Measurements from ENCODE around the gene EFR3B.

The EFR3B gene

DNA sequence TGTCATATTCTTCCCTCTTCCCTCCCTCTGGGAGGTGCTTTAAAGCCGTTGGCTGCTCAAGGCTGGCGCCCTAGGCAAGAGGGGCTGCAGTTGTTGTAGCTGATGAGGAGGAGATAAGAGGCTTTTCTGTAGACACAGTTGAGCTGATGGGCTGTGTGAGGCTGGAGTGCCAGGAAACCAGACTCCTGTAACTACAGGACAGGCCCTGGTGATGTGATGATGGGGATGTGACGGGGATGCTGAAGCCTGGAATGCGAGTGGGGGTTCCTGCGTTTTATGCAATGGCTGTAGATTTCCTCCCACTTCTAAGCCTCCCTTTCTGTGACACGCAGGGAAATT is 5.7 kb upstream of the EFR3B start:
- DNase-seq: no peak

DNA sequence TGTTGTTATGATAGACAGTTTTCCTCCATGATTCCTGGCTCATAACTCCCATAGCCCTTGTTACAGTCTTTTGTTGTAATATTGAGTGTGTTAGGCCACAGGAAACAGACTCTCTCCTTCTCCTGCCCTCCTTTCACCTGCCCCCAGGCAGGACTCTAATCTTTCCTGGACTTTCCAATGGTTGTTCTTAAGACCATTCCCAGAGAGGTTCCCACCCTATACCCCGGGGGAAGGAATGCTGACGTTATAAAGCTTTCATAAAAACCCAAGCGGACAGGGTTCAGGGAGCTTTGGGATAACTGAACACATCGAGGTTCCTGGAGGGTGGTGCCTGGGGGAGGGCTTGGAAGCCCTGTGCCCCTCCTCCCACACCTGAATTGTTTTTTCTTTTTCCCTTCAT is 2.8 kb upstream of the EFR3B start:
- DNase-seq: no peak

DNA sequence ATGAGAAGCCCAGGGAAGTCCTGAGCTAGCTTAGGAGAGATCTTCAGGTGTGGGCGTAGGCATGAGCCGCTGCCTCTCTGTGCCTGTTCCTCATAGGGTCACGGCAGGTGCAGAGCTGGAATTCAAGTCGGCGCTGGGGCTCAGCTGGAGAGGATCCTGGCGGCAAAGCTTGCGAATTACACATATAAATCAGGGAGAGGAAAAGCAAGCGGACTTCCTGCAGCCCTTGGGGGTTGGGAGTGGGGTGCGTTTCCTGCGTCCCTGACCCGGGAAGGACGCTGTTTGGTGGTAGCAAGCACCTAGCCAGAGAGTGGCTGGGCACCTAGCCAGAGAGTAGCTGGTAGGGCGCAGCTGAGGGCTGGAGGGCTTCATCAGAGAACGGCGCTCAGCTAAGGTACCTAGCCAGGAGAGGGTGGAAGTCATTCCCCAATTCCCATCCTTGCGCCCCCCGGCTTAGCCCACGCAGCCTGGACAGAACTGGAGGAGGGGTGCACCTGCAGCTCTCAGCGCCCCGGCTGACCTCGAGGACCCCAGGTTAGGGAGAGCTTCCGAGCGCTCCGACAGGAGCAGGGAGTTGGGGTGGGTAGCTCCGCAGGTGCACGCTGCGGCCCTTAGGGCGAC is 459 bp upstream of the EFR3B start:
- DNase-seq: no peak

DNA sequence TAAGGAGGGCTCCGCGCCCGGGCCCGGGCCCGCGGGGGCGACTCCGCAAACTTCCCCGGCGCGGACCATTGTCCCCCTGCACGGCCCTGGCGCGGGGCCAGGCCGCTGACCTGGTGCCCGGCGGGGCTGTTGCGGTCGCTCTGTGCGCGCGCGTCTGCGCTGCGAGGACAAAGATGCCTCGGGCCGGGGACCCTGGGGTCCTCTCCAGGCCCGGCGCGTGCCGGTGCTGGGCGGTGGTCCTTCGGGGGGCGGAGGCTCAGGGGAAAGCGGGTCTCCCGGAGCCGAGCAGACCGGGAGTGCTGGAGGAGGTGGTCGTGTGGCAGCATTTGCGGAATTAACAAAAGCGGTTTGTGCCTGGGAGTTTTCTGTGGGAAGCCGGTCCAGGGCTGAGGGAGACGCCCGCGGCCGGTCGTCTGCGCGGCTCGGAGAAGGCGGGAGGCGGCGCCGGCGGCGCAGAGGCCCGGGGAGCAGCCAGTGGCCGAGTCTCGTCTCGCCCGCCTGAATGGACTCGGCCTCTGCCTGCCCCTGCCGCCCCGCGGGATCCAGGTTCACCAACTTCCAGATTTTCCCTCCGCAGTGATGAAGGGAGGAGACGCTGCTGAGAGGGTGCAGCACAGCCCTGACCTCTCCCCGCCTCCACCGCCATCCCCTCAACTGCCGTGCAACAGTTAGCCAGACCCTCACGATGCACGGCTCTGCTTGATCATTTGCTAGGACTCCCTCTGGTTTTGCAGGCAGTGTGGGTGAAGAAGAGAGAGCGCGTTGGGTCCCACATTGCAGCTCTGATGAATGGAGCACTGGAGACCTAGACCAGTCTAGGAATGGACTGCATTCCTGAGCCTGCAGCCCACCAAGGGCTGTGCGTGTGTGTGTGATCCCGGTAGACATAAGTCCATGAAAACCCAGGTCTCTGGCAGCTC is 705 bp downstream of the EFR3B start:
- no peak for DNase-seq

DNA sequence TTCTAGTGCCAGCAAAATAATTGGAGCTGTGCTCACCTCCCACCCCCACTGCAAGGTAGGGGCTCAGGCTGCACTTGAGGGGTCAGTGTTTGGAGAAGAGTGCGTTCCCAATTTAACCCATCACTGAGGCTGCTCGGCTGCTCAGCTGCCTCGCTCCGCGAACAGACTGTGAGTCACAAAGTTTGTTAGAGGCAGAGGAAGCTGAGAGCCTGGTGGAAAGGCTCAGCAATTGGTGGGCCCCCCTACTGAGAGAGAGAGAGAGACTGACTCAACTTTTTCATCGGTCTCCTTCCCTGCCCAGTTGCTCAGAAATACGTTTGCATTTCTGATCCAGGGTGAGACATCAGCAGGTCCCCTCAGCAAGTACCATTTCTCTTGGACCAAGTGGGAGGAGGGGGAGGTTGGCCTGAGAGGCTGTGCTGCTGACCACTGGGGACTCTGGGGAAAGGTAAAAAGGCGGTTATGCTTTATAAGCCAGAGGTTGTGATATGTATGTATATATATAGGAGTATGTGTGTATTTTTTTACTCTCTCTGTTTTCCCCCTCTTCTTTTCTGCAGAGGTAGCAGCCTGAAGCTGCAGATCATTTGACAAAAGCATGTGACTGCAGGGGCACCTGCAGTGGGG is 1.5 kb downstream of the EFR3B start:
- DNase-seq: no peak

DNA sequence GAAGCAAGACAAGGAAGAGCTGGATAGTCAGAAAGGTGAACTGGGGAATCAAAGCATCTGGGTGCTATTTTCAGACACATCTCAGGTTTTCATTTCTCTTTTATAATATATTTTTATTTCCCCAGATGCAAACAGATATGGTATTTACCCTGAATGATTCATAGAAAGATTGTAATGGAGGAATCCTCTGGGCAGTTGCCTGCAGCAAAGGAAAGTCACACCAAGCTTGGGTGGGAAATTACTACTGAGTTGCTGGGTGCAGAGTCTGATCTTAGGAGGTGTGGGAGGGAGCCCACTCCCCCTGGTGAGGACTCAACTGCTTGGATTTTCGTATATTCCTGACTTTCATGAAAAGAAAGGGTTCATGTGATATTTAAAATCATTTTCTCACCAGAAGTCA is 2.1 kb downstream of the EFR3B start:
- no peak for DNase-seq

DNA sequence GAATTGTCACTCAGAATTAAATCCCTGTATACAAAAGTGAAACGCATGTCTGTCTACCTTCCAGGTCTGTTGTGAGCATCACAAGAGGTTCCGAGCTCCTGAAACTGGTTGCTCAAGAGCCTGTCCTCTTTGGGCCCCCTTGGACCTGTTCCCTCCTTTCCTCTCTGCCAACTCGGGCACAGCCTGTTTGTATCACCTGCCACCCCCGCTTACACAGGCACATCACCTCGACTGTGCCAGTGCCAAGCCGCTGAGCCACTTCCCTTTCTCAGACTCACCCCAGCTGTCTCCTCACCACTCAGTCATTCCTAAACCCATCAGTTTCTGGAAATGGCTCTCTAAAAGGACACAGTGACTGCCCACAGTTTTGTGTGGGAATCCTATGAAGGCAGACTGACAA is 3.1 kb downstream of the EFR3B start:
- DNase-seq: no peak

DNA sequence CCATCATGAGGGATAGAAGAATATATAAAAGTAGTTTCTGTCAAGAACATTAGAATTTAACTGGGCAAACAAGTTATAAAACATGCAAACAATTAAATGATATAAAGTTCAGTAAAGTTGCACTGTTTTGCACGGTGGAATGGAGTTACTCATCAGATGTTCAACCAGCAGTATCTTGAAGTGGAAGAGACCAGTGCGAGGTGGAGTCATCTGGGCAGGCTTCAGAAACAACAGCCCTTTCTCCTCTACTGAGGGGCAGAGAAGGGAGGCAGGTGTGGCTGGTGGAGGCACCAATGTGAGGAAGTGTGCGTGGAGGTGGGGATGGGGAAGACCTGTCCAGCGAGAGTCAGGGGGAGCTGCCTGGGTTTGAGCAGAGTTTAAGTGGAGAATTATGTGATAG is 7.5 kb downstream of the EFR3B start:
- no peak for DNase-seq

DNA sequence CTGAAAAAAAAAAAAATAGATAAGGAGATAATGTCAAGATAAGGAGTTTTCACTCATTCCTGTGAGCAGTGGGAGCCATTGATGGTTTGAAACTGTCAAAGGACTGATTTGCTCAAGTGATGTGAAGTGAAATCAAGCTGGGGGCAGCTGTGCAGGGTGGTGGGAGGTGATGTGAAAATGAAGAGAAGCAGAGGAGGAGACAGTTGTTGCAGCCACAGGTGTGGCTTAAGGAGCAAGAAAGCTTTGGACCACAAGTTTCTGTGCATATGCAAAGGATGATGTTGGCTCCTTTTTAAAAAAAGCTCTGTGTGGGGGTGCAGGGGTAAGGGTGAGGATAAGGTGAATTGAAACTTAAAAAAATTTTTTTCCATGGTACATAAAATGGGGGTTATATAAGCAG is 8.3 kb downstream of the EFR3B start:
- DNase-seq: no peak

DNA sequence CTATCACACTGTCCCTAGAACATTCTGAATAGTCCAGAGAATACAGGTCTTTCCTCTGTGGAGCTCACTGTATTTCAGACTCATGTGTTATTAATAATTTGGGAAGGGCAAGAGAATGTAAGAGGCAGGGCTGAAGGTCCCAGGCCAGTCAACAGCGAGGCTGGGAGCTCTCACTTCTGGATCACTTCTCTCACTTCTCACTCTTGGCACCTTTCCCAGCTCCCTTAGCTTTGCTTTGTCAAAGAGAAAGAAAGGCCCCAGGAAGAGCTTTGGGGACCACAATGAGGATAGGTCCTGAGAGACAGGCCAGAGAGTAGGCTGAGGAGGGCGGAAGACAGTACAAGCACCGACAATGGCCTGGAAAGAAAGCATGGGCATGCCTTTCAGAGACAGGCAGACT is 11.2 kb downstream of the EFR3B start:
- DNase-seq: no peak

DNA sequence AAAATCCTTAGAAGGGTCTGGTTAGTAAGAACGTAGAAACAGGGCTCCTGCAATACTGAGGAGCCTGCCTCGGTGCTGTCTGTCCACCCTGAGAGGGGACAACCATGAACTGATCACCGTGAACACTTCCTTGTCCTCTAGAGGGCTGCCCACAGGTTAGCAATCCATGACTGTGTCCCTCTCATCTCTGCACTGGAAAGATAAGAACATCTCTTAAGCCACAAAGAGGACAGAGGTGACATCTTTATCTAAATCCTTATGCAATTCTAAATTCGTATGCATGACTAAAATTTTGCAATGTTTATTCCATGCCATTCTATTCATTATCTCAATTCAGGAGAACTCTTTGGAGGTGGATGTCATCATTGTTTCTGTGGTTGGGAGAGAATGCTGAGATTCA is 12.8 kb downstream of the EFR3B start:
- DNase-seq: no peak

DNA sequence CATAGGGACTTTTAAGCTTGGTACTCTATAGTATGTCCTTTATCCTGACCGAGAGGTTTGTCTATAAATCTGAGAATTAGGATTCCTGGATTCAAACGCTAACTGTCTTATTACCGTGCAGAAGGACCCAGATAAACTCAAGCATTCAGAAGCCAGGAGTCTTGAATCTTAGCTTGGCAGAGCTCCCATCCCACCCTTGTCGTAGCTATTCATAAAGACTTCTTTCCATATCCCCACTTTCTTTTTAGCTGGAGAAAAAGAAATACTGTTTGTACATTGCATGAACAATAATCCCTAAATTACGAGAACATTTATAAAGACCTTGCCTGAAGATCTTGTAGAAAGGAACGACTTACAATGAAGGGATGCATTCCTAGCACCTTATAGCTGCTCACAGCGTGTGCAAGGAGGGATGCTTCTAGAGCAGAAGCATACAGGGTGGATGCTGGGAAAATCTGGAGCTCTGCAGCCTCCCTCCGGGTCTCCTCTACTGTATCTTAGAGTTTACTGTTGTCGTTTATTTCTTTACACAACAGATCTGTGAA is 13.6 kb downstream of the EFR3B start:
- no peak for DNase-seq

DNA sequence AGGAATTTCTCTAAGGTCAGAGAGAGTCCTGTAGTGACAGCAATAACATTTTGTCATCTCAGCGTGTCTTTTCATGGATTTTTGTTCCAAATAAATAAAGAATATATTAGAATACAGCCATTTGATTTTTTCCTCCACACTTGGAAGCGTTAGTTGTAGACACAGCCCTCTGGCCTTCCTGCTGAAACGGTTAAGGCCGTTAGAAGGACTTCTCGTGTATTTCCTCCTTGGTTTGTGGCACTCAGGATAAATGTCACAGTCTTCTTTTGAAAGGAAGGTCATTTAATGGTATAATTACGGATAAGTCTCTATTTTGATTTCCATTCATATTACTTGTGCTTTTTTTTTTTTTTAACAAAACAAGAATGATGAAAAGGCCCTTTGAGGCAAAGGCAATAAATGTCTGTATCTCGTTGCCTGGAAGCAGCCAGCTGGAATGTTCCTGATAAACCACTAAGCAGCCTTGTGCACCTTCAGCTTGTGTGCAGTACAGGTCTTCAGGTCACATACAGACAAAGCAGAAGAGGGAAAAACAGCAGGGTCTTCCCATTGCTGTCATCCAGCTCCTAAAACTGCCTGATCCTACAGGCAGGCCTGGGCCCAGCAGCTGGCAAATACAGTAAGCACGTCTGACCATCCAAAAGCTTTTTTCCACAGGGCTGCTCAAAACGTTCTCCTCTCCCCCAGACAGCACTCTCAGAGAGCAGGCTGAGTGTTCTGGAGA is 14.4 kb downstream of the EFR3B start:
- DNase-seq: no peak

DNA sequence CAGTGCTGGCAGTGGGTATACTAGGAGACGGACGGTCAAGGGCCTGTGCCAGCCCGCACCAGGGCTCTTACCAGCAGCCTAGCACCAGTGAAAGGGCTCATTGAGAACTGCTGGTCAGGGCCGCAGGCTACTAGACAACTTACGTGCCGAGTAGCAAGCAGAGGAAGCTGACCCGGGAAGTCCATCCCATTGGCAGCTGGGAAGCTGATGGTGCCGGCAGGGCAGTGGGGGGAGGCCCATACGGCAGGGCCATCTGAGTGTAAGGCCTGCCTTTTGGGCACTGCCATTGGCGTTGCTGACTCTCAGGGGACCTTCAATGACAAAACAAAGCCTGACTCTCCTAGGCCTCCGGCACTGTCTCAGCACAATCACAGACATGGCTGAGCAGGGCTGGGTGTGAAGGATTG is 20.6 kb downstream of the EFR3B start:
- no peak for DNase-seq

DNA sequence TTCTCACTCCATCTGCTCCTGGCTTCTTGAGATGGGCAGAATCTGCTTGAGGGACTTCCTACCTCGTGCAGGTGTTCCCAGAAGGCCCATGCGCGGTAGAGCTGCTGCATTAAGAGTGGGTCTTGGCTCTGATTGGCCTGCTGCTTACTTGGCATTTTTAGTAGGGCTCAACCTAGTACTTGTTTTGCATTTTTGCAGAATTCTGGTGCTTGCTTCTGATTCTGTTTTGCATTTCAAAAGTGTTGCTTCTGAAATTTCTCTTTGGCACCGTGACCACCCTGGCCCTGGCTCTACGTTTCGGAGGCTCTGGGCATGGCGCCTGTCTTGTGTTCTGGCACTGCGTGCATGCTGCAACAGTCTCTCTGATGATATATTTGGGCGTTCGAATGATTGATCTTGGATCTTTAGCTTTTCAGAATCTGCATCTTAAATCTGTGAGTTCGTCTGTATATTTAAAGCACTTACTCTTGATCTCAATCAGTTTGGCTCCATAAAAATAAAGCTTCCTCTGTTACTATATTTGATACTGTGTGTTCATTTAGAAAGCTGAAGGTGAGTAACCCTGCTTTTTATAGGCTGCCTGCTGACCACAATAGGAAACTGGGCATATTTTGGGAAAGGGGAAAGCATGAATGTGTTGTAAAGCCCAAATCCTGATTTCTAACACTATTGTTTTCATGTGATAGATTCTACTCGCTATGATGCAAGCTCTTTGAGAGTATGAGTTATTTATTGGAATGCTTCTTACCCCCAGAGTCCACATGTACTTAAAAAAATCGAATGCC is 22.2 kb downstream of the EFR3B start:
- DNase-seq: no peak

DNA sequence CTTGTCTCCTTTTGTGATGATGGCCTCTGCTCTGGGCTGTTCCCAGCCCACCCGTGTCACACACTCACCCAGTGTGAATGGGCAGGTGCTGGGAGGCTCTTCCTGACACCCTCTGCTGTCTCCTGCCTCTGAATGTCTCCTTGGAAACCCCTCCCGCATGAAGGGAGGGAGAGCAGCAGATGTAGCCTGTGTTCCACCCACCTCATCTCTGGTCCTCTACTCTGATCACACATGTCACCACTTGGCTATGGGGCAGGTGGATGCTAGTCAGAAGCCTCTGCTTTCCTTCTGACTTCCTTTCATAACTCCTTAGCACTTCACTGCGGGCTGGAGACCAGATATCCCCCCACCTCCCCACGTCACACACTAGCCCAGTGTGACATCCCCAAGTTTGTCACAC is 23.9 kb downstream of the EFR3B start:
- DNase-seq: no peak

DNA sequence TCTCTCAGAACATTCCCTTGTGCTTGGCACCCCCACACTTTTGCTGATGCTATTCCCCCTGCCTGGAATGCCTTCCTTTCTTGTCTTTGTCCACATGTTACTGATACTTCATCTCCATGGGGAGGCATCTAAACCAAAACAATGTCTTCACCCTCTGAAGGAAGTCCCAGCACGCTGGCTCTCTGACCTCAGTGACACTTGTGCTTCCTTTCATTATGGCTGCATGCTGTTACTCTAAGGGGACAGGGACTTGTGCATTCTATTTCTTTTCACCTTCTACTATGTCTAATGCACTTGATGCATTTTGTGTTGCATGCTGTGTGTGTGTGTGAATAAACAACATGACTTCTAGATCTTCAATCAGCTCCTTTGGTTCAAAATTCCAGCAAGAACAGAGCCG is 24.6 kb downstream of the EFR3B start:
- DNase-seq: no peak

DNA sequence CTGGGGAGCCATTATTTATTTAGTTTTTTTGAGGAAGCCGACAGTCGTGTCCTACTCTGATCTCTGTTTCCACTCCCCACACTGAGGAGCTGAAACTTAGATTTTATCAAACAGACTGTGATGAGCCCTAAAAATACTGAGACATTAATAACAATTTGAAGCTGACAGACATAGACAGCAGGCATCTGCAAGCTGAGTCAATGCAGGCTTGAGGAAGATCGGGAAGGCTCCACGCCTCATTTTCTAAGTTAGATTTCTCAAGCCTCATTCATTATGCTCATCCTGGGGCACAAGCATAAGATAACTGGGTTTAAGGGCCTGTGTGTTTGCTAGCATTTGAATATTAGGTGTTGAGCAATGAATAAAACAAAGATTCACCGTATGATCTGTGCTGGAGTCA is 26.3 kb downstream of the EFR3B start:
- no peak for DNase-seq

DNA sequence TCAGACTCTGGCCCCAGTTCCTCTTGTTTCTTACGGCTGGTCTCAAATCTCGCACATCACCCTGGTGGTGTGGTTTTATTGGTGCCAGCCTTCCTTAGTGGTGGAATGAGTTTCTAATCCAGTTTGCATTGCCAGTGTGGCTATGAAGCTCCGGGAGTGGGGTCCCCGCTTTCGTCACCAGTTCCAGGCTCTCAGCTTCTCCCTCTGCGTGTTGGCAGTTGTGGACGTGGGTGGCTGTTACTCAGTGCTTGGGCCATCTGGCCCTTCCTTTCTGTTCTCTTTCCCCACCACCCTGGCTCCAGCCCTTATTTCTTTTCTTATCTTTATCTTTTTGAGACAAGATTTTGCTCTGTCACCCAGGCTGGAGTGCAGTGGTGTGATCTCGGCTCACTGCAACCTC is 30.1 kb downstream of the EFR3B start:
- DNase-seq: no peak

DNA sequence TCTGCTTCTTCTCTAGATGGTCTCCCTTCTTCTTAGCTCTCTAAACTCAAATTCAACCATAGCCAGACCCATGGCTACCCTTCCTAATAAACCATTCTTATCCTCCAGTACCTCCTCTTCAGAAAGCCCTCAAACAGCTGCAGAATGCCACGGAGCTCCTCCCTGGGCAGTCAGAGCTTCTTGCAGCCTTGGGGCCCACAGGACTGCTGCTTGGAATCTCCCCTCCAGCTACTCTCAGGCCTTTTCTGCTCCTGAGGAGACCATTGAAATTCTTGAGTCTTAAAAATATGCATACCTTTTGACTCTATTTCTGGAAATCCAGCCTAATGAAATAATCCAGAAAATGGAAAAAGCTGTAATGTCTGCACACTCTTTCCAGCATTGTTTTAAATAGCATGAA is 30.7 kb downstream of the EFR3B start:
- DNase-seq: no peak

DNA sequence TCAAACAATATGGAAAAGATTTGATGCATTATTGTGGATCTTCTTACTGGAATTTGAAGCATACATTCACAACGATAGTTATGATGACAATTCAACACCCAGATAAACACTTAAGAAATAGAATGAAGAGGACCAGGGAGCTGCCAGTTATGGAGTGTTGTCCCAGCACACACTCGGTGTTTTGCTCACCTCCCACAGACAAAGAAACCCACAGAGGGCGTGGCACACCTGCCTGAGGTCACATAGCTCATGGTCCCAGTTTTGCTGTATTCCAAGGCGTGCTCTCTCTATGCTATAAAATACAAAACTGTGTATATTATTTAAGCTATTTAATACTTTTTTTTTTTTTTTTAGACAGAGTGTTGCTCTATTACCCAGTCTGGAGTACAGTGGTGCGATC is 31.1 kb downstream of the EFR3B start:
- DNase-seq: no peak

DNA sequence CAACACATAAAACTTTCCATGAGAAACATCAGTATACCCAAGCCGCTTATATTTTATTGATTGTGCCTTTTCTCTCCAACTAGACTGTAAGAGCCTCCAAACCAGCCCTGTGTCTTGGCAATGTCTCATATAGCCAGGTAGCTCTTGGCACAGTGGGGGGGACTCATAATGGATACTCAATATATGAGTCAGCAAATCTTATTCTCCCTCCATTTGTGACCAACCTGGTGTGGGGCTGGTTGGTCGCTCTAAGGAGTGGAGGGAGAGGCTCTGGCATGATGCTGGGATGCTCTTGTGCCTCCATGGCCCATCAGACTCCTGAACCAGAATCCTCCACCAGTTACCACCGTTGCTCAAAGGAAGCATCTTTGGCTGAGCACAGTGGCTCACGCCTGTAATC is 32.0 kb downstream of the EFR3B start:
- DNase-seq: no peak

DNA sequence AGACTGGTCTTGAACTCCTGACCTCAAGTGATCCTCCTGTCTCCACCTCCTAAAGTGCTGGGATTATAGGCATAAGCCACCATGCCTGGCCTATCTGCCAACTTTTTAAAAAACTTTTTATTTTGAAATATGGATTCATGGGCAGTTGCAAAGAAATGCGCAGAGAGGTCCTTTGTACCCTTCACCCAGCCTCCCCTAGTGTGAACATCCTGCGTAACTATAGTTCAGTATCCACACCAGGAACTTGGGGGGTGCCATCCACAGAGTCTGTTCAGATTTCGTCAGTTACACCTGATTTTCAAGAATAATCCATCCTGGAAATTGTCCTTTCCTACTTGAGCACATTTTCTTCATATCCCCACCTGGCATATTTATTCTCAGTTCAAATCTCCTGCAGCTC is 33.0 kb downstream of the EFR3B start:
- DNase-seq: no peak

Data from CD4-positive, alpha-beta T cell treated with Interleukin-15 for 1 hour (primary cell).